Transverse colon (tissue), 3 donors: Measurements from ENCODE around the gene SPATA6.

ENCODE experiments used
- CTCF ChIP-seq, 5 experiments: fragments of 200-600 bp in 3 of 5; fragments of 450-650 bp in 2 of 5; sonication (generic) in 3 of 5; IDR thresholded peaks; 1 replicate in 2 of 5; 2 replicates in 3 of 5; pipeline ENCODE4 v1.5.1; 2016 to 2017; ENCODE audit warnings: antibody characterized with exemption in 5 of 5, inconsistent platforms in 3 of 5, mild to moderate bottlenecking in 2 of 5, moderate library complexity in 1 of 5
- POLR2A ChIP-seq: fragments of 450-650 bp; IDR thresholded peaks from one replicate; pipeline ENCODE4 v1.6.1; 2016; ENCODE audit warnings: antibody characterized with exemption, mild to moderate bottlenecking, moderate library complexity

- TF ChIP-seq CTCF (IDR thresholded peaks at IDR 0.05) (no peak), POLR2A (no peak)
These were observed 23.2 kb upstream of the SPATA6 start for GRCh38 chr1:48495166-48495565.
